NCI-H2196 (cell line): ENCODE measurements around the gene CCNDBP1.
"Not testable (repeated sequence)": the region's sequence is repeated elsewhere in the genome, so short reads cannot be mapped to it uniquely, and the experiment has no call there.

Experiments
- DNase-seq: peaks from one replicate; lab custom pipeline; 2025; ENCODE audit not compliant: unreplicated experiment; lab: John Stamatoyannopoulos, UW

The CCNDBP1 gene, protein sequence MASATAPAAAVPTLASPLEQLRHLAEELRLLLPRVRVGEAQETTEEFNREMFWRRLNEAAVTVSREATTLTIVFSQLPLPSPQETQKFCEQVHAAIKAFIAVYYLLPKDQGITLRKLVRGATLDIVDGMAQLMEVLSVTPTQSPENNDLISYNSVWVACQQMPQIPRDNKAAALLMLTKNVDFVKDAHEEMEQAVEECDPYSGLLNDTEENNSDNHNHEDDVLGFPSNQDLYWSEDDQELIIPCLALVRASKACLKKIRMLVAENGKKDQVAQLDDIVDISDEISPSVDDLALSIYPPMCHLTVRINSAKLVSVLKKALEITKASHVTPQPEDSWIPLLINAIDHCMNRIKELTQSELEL

DNA sequence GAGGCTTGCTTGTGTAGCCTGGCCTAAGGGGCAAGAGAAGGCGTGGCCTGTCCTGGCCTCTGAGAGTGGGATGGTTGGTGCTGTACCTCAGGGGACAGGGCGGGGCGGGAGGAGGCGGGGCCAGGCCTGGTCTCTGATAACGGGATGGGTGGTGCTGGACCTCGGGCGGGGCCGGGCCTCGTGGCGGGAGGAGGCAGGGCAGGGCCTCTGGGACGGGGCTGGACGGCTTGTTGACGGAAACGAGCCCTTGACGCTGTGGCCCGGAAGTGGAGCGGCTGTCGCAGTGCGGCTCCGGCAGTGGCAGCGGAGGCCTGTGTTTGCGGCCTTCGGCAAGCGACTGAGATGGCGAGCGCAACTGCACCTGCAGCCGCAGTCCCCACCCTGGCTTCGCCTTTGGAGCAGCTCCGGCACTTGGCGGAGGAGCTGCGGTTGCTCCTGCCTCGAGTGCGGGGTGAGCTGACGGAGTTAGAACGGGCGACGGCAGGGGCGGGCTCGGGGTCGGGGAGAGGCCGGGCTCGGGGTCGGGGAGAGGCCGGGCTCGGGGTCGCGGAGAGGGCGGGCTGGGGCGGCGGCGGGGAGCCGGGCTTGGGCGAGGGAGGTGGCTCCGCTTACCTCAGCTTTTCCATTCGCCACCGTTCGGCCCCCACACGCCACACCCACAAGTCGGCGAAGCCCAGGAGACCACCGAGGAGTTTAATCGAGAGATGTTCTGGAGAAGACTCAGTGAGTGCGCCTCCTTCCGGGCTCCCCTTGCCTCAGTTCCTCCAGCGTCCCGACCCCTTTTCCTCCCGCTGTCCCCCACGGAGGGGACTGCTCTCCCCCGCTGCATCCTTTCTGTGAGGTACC lies at the start of gene CCNDBP1:
TSS of gene CCNDBP1 (plus strand) at position 247 of the 846 bp plus-strand sequence. CDS start at position 343, 96 bp downstream.
- peak; percentile 79 for DNase-seq

GRCh38 chr15:43143203-43143941 lies 41.8 kb upstream of the CCNDBP1 start:
- no peak for DNase-seq

DNA sequence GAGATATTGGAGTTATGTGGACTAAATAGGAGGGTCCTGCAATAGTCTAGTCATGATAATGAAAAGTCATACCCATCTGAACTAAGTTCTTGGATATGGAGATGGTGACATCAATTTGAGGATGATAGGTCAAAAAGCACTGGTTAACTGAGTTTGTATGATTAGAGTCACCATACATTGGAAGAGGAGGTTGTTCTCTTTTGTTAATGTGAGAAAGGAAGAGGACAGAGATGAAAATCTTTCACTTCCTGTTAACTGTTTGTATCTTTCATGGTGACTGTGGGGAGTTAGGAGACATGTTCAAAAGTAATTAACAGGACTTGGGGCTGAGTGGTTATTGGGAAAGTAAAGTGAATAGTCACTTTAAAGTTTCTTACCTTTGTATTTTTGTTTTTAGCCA lies 40.7 kb upstream of the CCNDBP1 start:
- no peak for DNase-seq

DNA sequence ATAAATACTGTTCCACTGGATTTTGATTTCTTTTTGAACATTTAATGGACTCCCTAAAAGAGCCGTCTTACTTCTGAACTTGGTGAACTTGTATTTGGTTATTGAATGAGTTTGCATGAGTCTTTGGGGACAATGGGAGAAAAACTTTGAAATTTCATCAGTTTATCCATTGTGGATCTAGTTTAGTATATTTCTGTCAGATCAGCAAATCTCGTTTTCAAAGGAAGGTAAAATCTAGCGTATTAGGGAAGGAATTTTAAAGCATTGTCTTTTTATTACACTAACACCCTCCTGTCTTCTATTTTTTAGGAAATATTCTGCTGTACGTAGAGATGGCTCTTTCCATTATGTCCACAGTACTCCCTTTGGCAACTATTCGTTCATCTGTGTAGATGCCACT lies 39.0 kb upstream of the CCNDBP1 start:
- no peak for DNase-seq

DNA sequence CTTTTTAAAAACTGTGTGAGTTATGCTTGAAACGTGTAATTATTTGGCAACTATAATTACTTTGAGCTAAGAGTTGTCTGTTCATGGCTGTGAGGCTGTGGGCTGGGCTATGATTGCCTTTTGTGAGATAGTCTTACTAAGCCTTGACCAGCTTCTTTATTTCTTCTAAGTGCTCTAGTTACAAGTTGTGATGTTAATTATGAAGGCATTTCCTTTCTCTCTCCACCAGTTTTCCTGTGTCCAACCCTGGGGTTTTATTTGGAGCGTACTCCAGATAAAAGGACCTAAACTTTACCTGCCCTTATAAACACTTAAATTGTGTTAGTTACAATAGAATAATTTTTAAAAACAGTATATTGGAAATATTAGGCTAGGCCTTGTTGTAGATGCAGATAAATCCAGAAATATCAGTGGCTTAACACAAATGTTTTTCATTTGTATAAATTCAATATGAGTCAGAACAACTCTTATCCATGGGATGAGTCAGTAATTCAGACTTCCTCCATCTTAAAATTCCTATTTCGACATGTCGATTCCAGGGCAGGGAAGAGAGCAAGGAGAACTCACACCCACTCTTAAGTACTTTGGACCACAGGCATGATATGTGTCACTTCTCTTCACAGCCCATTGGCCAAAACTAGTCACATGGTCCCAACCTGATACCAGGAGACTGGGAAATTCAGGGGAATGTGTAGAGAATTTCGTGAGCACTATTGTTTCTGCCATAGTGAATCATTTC lies 34.8 kb upstream of the CCNDBP1 start:
- DNase-seq, result no peak

DNA sequence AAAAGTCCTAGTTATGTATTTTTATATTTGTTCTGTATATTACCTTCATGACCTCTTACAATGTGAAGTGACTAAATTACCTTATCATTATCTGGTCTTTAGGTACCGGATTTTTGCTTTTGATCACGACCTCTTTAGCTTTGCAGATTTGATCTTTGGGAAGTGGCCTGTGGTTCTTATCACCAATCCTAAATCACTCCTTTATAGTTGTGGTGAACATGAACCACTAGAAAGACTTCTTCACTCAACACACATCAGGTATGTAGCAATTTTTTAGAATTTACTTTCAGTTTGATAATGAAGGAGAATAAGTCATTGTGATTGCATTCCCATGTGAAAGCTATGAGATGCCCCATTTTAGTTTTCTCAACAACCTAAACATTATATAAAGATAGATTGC lies 33.5 kb upstream of the CCNDBP1 start:
- DNase-seq, result no peak

GRCh38 chr15:43153269-43153668 lies 31.9 kb upstream of the CCNDBP1 start:
- DNase-seq, result no peak

DNA sequence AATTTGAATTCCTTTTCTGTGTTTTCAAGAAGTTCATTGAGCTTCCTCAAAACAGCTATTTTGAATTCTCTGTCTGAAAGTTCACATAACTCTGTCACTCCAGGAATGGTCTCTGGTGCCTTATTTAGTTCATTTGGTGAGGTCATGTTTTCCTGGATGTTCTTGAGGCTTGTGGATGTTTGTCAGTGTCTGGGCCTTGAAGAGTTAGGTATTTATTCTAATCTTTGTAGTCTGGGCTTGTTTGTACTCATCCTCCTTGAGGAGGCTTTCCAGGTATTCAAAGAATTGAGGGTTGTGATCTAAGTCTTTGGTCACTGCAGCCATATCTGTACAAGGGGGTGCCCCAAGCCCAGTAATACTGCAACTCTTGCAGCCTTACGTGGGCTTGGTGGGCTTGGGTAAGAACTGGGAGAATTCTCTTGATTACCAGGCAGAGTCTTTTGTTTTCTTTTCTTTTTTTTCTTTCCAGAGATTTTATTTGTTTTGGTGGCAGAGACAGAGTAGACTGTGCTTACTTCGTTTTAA lies 19.3 kb upstream of the CCNDBP1 start:
- DNase-seq, result no peak

GRCh38 chr15:43167261-43167660 lies 17.9 kb upstream of the CCNDBP1 start:
- DNase-seq, result not testable (repeated sequence)

- DNase-seq, result peak; percentile 44
Observed at GRCh38 chr15:43168192-43169107, 16.8 kb upstream of the CCNDBP1 start.

- DNase-seq, result no peak
Observed at GRCh38 chr15:43169888-43170287, 15.3 kb upstream of the CCNDBP1 start.

DNA sequence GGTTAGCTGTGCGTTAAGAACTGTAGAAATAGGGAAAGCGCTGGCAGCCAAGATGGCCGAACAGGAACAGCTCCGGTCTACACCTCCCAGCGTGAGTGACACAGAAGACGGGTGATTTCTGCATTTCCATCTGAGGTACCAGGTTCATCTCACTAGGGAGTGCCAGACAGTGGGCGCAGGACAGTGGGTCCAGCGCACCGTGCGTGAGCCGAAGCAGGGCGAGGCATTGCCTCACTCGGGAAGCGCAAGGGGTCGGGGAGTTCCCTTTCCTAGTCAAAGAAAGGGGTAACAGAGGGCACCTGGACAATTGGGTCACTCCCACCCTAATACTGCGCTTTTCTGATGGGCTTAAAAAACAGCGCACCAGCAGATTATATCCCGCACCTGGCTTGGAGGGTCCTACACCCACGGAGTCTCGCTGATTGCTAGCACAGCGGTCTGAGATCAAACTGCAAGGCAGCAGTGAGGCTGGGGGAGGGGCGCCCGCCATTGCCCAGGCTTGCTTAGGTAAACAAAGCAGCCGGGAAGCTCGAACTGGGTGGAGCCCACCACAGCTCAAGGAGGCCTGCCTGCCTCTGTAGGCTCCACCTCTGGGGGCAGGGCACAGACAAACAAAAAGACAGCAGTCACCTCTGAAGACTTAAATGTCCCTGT lies 9.4 kb upstream of the CCNDBP1 start:
- DNase-seq, result not testable (repeated sequence)

GRCh38 chr15:43177147-43177546 lies 8.1 kb upstream of the CCNDBP1 start:
- not testable (repeated sequence) for DNase-seq

- no peak for DNase-seq
Observed at GRCh38 chr15:43183270-43183669, 1.9 kb upstream of the CCNDBP1 start.

DNA sequence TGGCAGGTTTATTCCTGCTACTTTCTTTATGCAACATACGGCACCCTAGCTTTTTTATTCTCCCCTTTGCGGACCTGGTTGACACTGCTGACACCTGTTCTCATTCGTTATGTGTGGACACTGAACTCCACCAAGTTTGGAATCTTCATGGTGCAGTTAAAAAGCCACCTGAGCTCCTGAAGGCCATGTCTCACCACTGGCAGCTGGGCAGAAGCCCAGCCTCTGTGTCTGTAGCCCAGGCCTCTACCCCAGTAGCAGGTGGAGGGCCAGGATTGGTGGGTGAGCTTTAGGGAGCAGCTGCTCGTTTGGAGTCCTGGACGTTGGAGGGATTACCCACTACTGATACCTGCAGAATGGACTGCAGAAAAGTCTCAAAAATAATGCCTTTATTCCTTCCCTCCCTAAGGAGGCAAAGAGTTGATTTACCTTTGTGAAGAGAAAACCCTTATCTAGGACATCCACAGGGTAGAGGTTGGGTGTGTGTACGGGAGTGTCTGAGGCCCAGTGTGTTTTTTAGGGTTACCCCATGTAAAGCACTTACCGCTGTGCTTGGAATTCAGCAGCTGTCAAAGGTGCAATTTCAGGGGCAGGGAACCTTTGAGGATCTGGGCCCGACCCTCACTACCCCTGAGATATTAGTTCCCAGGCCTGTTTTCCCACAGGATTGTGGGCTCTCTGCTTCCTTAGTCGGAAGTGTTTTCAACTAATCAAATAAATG lies 637 bp upstream of the CCNDBP1 start:
- no peak for DNase-seq

DNA sequence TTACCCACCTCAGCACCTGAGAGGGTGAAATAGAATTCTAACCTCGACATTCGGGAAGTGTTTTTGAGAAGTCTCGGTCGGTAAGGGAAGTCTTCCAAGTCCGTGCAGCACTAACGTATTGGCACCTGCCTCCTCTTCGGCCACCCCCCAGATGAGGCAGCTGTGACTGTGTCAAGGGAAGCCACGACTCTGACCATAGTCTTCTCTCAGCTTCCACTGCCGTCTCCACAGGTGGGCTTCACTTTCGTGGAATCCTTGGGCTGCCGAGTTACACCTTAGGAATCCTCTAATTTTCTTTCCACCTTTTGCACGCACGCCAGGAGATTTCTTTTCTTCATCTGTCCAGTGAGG lies 775 bp downstream of the CCNDBP1 start:
- no peak for DNase-seq

DNA sequence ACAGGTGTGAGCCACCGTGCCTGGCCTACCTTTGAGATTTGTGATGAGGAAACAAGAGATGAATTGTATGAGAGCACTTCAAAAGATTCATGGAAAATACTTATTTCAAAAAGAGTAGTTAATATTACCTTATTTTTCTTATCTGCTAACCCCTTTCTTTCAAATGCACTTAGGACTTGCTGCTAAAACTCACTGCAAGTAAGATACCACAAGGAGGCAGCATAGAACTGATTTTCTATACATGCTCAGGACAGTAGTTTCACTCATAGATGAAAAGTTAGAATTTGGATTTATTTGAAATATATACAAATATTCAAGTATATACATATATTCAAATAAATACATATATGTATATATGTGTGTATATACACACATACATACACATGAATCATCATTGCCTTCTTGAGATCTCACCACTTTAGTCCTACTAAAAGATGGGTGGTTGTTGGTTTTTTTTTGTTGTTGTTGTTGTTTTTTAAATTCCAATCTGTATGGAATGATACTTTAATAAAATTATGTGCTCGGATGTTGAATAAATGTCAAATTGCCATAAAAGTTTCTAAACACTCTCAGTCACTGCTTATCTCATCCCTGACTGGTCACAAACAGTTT lies 2.4 kb downstream of the CCNDBP1 start:
- peak; percentile 22 for DNase-seq

- DNase-seq, result no peak
Observed at GRCh38 chr15:43189296-43189695, 4.1 kb downstream of the CCNDBP1 start.
